Activated gamma-delta T cell (primary cell): Measurements from ENCODE around the gene FUT6.
"Not testable (repeated sequence)": the region's sequence is repeated elsewhere in the genome, so short reads cannot be mapped to it uniquely, and the experiment has no call there.

Experiments
- DNase-seq: peaks from one replicate; lab custom pipeline; 2025; lab: John Stamatoyannopoulos, UW

Gene FUT6

GRCh38 chr19:5857203-5858081, 17.9 kb upstream of the FUT6 start:
- no peak for DNase-seq

- not testable (repeated sequence) for DNase-seq
Observed at GRCh38 chr19:5855151-5855550, 15.6 kb upstream of the FUT6 start.

- not testable (repeated sequence) for DNase-seq
Observed at GRCh38 chr19:5854121-5854520, 14.6 kb upstream of the FUT6 start.

- DNase-seq, result no peak
Observed at GRCh38 chr19:5851302-5851701, 11.8 kb upstream of the FUT6 start, which contains the start of gene FUT3. Gene FUT3 (minus strand): TSS chr19:5851449.

GRCh38 chr19:5850743-5851293, 11.3 kb upstream of the FUT6 start:
- DNase-seq, result no peak

- DNase-seq, result no peak
Observed at GRCh38 chr19:5850189-5850588, 10.7 kb upstream of the FUT6 start.

GRCh38 chr19:5848621-5849020, 9.1 kb upstream of the FUT6 start:
- DNase-seq, result not testable (repeated sequence)

- DNase-seq, result not testable (repeated sequence)
Observed at GRCh38 chr19:5847846-5848245, 8.3 kb upstream of the FUT6 start.

GRCh38 chr19:5844456-5845433, 5.2 kb upstream of the FUT6 start:
- no peak for DNase-seq

- DNase-seq, result no peak
Observed at GRCh38 chr19:5843295-5843927, 3.9 kb upstream of the FUT6 start.

GRCh38 chr19:5841735-5842111, 2.2 kb upstream of the FUT6 start:
- not testable (repeated sequence) for DNase-seq

GRCh38 chr19:5838353-5839064, 993 bp downstream of the FUT6 start:
- no peak for DNase-seq

GRCh38 chr19:5837761-5838352, 1.6 kb downstream of the FUT6 start:
- DNase-seq, result no peak

GRCh38 chr19:5832527-5833216, 6.8 kb downstream of the FUT6 start:
- DNase-seq, result no peak

GRCh38 chr19:5832061-5832460, 7.4 kb downstream of the FUT6 start:
- no peak for DNase-seq

- DNase-seq, result no peak
Observed at GRCh38 chr19:5831159-5831558, 8.3 kb downstream of the FUT6 start.

- DNase-seq, result no peak
Observed at GRCh38 chr19:5829567-5830310, 9.8 kb downstream of the FUT6 start.

GRCh38 chr19:5828661-5829566, 10.6 kb downstream of the FUT6 start:
- no peak for DNase-seq
